ENCODE results near the gene TAOK1. TPM values are rescaled to one million over a fixed set of nuclear protein-coding genes. Genes with fewer than 3 reads are reported as not detected.

Gene TAOK1
- total RNA-seq, 1 donor from 2014 or later: 100 TPM

- Histone ChIP-seq H3K27me3 (ENCODE audit: insufficient read depth, low read length) (no peaks in the 10 kb centered on the region), H3K4me1 (ENCODE audit: insufficient read depth, low read length) (peaks cover 4% of the 10 kb centered on the region), H3K9ac (ENCODE audit: low read length) (no peak overlapping the region), H3K36me3 (ENCODE audit: insufficient read depth, low read length) (no peaks in the 10 kb centered on the region), H3K4me2 (ENCODE audit: low read length) (no peak overlapping the region), H2AFZ (ENCODE audit: low read depth, low read length) (no peak overlapping the region), H3K9me3 (ENCODE audit: insufficient read depth, low read depth, low read length) (no peaks in the 10 kb centered on the region), H3K79me2 (ENCODE audit: insufficient read depth, low read length) (no peaks in the 10 kb centered on the region), H4K20me1 (ENCODE audit: insufficient read depth, low read length) (no peaks in the 10 kb centered on the region), H3K27ac (ENCODE audit: low read depth, low read length) (no peak overlapping the region), H3K4me3 (ENCODE audit: insufficient read depth, low read depth, low read length) (no peak overlapping the region)
- Mint-ChIP-seq H3K9me3 (ENCODE audit: unreplicated experiment) (no peaks in the 10 kb centered on the region), H3K27me3 (ENCODE audit: low read depth, unreplicated experiment) (no peaks in the 10 kb centered on the region), H3K4me3 (ENCODE audit: unreplicated experiment) (no peak overlapping the region), H3K4me1 (ENCODE audit: low read depth, unreplicated experiment) (no peaks in the 10 kb centered on the region), H3K27ac (ENCODE audit: unreplicated experiment) (peak overlapping the region; percentile 10), H3K36me3 (ENCODE audit: low read depth, unreplicated experiment) (no peaks in the 10 kb centered on the region)
- DNase-seq (ENCODE audit: low read depth) (no peak), FAIRE-seq (no peak)
- TF ChIP-seq EZH2 (IDR thresholded peaks at IDR 0.05; ENCODE audit: insufficient read depth, low read length): no peak
- no peak for TF ChIP-seq CTCF (IDR thresholded peaks at IDR 0.05; ENCODE audit: insufficient read depth, low read depth, low read length)
Observed at GRCh38 chr17:29384901-29385300, 5.3 kb upstream of the TAOK1 start.

- H3K27ac ChIP-seq (ENCODE audit: low read depth, low read length): no peak overlapping the region
- peaks cover 16% of the 10 kb centered on the region for H3K79me2 ChIP-seq (ENCODE audit: insufficient read depth, low read length)
- H3K4me1 Mint-ChIP-seq (ENCODE audit: low read depth, unreplicated experiment): no peaks in the 10 kb centered on the region
- H3K4me2 ChIP-seq (ENCODE audit: low read length): no peak overlapping the region
- DNase-seq (ENCODE audit: low read depth) (no peak), FAIRE-seq (no peak)
- H2AFZ ChIP-seq (ENCODE audit: low read depth, low read length): no peak overlapping the region
- no peak overlapping the region for H3K4me3 Mint-ChIP-seq (ENCODE audit: unreplicated experiment)
- H3K9ac ChIP-seq (ENCODE audit: low read length): no peak overlapping the region
- H3K9me3 ChIP-seq (ENCODE audit: insufficient read depth, low read depth, low read length): no peaks in the 10 kb centered on the region
- peaks cover 8% of the 10 kb centered on the region for H3K4me1 ChIP-seq (ENCODE audit: insufficient read depth, low read length)
- H3K27me3 Mint-ChIP-seq (ENCODE audit: low read depth, unreplicated experiment): no peaks in the 10 kb centered on the region
- H3K36me3 ChIP-seq (ENCODE audit: insufficient read depth, low read length): no peaks in the 10 kb centered on the region
- peaks cover 2% of the 10 kb centered on the region for H3K36me3 Mint-ChIP-seq (ENCODE audit: low read depth, unreplicated experiment)
- H3K9me3 Mint-ChIP-seq (ENCODE audit: unreplicated experiment): no peaks in the 10 kb centered on the region
- H4K20me1 ChIP-seq (ENCODE audit: insufficient read depth, low read length): peaks cover 9% of the 10 kb centered on the region
- H3K27me3 ChIP-seq (ENCODE audit: insufficient read depth, low read length): no peaks in the 10 kb centered on the region
- H3K27ac Mint-ChIP-seq (ENCODE audit: unreplicated experiment): no peak overlapping the region
- no peak for TF ChIP-seq CTCF (IDR thresholded peaks at IDR 0.05; ENCODE audit: insufficient read depth, low read depth, low read length)
- TF ChIP-seq EZH2 (IDR thresholded peaks at IDR 0.05; ENCODE audit: insufficient read depth, low read length): no peak
- no peak overlapping the region for H3K4me3 ChIP-seq (ENCODE audit: insufficient read depth, low read depth, low read length)
Observed at GRCh38 chr17:29386760-29387159, 3.4 kb upstream of the TAOK1 start.

- DNase-seq (ENCODE audit: low read depth) (no peak), FAIRE-seq (no peak)
- no peaks in the 10 kb centered on the region for H3K27me3 Mint-ChIP-seq (ENCODE audit: low read depth, unreplicated experiment)
- H3K4me2 ChIP-seq (ENCODE audit: low read length): no peak overlapping the region
- H3K4me1 ChIP-seq (ENCODE audit: insufficient read depth, low read length): peaks cover 23% of the 10 kb centered on the region
- H3K79me2 ChIP-seq (ENCODE audit: insufficient read depth, low read length): peaks cover 38% of the 10 kb centered on the region
- H3K27ac ChIP-seq (ENCODE audit: low read depth, low read length): no peak overlapping the region
- H3K9me3 ChIP-seq (ENCODE audit: insufficient read depth, low read depth, low read length): no peaks in the 10 kb centered on the region
- no peak for TF ChIP-seq EZH2 (IDR thresholded peaks at IDR 0.05; ENCODE audit: insufficient read depth, low read length)
- no peak for TF ChIP-seq CTCF (IDR thresholded peaks at IDR 0.05; ENCODE audit: insufficient read depth, low read depth, low read length)
- peaks cover 2% of the 10 kb centered on the region for H3K36me3 Mint-ChIP-seq (ENCODE audit: low read depth, unreplicated experiment)
- no peaks in the 10 kb centered on the region for H3K27me3 ChIP-seq (ENCODE audit: insufficient read depth, low read length)
- H2AFZ ChIP-seq (ENCODE audit: low read depth, low read length): no peak overlapping the region
- H3K4me1 Mint-ChIP-seq (ENCODE audit: low read depth, unreplicated experiment): peaks cover 11% of the 10 kb centered on the region
- H3K4me3 Mint-ChIP-seq (ENCODE audit: unreplicated experiment): no peak overlapping the region
- H3K9me3 Mint-ChIP-seq (ENCODE audit: unreplicated experiment): no peaks in the 10 kb centered on the region
- H3K27ac Mint-ChIP-seq (ENCODE audit: unreplicated experiment): no peak overlapping the region
- H3K9ac ChIP-seq (ENCODE audit: low read length): no peak overlapping the region
- no peaks in the 10 kb centered on the region for H3K36me3 ChIP-seq (ENCODE audit: insufficient read depth, low read length)
- no peak overlapping the region for H3K4me3 ChIP-seq (ENCODE audit: insufficient read depth, low read depth, low read length)
- H4K20me1 ChIP-seq (ENCODE audit: insufficient read depth, low read length): peaks cover 30% of the 10 kb centered on the region
Observed at GRCh38 chr17:29388937-29389336, 1.2 kb upstream of the TAOK1 start.

Measured in astrocyte (in vitro differentiated cells and primary cell).